Kidney epithelial cell (primary cell): ENCODE data around the gene LRRC8B. TPM values are rescaled to one million over a fixed set of nuclear protein-coding genes. Genes with fewer than 3 reads are reported as not detected.
"Not testable (repeated sequence)": the region's sequence is repeated elsewhere in the genome, so short reads cannot be mapped to it uniquely, and the experiment has no call there.

Source experiments
- DNase-seq: peaks from one replicate; pipeline ENCODE4 v3.0.0-alpha.2; 2010; ENCODE audit warnings: low read depth
- H3K27me3 ChIP-seq: 2 replicates; pipeline ENCODE4 v1.6.0; 2011; ENCODE audit warnings: low read length; ENCODE audit not compliant: control insufficient read depth, insufficient read depth
- H3K36me3 ChIP-seq: 2 replicates; pipeline ENCODE4 v1.5.1; 2011; ENCODE audit warnings: low read length; ENCODE audit not compliant: control insufficient read depth, insufficient read depth
- H3K4me3 ChIP-seq: 2 replicates; pipeline ENCODE4 v1.5.1; 2011; ENCODE audit warnings: low read depth, mild to moderate bottlenecking, control low read depth, low read length
- total RNA-seq: library from RNA; depleted of rRNA; stranded (reverse); fragments of >200 nt; gene quantifications from 2 replicates; pipeline ENCODE4 v1.2.3, GENCODE V29; 2015
- TF ChIP-seq, protein P1 (sequence below): IDR thresholded peaks from 2 replicates; pipeline ENCODE4 v1.5.1; 2011; ENCODE audit warnings: mild to moderate bottlenecking, moderate library complexity, low read length, control low read depth, inconsistent platforms; ENCODE audit not compliant: insufficient read depth, poor library complexity, severe bottlenecking

LRRC8B gene
- total RNA-seq, 1 donor from 2014 or later = 8.9 TPM

DNA sequence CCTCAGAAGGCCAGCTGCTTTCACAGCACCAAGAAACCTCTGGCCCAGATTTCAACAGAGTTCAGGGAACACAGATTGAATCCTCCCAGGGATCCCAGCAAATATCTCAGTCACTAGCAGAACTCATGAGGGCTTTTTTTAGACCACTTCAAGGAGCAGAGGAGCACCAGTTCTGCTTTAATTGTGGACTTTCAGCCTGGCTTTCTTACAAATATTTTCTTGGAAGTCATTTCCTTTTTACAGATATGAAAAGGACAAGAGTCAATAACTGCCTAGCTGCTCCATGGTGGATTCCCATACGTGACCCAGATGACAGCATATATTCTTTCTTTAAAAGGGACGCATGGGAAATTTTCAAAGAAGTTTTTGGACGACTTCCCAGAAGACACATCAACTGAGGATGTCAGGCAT is 6.4 kb upstream of the LRRC8B start:
- TF ChIP-seq, protein P1, sequence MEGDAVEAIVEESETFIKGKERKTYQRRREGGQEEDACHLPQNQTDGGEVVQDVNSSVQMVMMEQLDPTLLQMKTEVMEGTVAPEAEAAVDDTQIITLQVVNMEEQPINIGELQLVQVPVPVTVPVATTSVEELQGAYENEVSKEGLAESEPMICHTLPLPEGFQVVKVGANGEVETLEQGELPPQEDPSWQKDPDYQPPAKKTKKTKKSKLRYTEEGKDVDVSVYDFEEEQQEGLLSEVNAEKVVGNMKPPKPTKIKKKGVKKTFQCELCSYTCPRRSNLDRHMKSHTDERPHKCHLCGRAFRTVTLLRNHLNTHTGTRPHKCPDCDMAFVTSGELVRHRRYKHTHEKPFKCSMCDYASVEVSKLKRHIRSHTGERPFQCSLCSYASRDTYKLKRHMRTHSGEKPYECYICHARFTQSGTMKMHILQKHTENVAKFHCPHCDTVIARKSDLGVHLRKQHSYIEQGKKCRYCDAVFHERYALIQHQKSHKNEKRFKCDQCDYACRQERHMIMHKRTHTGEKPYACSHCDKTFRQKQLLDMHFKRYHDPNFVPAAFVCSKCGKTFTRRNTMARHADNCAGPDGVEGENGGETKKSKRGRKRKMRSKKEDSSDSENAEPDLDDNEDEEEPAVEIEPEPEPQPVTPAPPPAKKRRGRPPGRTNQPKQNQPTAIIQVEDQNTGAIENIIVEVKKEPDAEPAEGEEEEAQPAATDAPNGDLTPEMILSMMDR = no peak
- no peaks in the 10 kb centered on the region for H3K36me3 ChIP-seq
- DNase-seq = no peak
- no peak overlapping the region for H3K4me3 ChIP-seq
- no peaks in the 10 kb centered on the region for H3K27me3 ChIP-seq

DNA sequence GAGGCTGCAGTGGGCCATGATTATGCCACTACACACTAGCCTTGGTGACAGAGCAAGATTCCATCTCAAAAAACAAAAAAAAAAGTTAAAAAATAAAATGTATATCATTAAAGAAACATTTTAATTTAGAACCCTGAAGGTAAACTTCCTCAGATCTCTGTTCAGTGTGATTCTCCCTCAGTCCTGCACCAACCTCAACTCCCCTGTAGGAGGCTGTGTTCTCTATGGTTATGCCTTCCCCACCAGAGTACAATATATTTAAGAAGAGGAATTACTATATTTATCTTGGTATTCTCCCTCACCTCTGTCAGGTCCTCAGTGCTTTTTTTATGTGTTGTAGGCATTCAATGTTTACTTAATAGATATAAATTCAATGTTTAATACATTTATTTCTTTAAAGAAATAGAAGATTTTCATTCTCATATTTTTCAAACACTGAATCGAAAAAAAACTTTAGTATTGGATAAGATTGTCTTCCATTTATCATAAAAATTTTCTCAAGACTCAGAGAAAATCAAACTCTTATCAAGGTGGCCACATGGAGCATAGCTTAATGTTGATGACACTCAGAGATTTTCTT is 4.8 kb upstream of the LRRC8B start:
- H3K36me3 ChIP-seq = no peaks in the 10 kb centered on the region
- TF ChIP-seq, protein P1 = peak; percentile 60
- H3K27me3 ChIP-seq = no peaks in the 10 kb centered on the region
- no peak for DNase-seq
- no peak overlapping the region for H3K4me3 ChIP-seq

DNA sequence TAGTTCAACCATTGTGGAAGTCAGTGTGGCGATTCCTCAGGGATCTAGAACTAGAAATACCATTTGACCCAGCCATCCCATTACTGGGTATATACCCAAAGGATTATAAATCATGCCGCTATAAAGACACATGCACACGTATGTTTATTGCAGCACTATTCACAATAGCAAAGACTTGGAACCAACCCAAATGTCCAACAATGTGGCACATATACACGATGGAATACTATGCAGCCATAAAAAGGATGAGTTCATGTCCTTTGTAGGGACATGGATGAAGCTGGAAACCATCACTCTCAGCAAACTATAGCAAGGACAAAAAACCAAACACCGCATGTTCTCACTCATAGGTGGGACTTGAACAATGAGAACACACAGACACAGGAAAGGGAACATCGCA is 2.7 kb upstream of the LRRC8B start:
- H3K4me3 ChIP-seq, DNase-seq, H3K27me3 ChIP-seq: not testable (repeated sequence)

DNA sequence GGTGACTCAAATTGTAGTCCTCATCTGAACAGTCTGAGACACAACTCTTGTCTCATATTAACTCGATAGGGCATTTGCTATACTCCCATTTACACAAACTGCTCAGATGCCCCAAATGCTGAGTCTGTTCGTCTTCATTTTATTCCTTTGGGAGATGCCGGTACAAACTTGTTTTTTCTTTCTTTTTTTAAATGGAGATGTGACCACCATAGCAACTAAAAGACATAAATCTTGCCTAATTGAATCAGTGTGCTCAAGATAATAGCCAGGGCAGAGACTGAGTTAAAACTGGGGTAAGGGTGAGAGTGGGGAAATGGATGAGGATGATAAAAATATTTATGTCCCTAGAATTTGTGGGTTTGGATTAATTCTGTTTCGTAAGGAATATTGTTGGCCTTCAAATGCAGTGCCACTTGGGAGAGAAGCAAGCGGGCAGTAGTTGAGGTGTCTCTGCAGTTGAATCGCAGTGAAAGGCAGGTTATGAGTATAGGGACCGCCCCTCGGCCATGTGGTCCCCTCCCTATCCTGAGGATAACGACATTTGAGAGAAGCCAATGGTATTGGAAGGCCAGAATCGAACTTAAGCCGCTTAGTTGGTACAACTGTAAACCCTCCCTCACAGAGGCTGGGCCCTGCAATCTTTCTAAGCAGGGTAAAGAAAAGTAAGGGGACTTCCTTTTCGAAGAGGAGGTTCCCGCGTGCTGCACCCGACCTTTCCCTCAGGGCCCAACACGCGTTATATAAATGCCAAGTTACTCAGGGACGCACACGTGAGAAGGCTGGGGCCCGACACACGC is 859 bp upstream of the LRRC8B start:
- TF ChIP-seq, protein P1 = no peak
- H3K27me3 ChIP-seq = no peaks in the 10 kb centered on the region
- no peaks in the 10 kb centered on the region for H3K36me3 ChIP-seq
- peak overlapping the region; percentile 95 for H3K4me3 ChIP-seq
- no peak for DNase-seq

More for the DNA sequence above, 2.7 kb upstream of the LRRC8B start:
- not testable (repeated sequence) for H3K36me3 ChIP-seq

DNA sequence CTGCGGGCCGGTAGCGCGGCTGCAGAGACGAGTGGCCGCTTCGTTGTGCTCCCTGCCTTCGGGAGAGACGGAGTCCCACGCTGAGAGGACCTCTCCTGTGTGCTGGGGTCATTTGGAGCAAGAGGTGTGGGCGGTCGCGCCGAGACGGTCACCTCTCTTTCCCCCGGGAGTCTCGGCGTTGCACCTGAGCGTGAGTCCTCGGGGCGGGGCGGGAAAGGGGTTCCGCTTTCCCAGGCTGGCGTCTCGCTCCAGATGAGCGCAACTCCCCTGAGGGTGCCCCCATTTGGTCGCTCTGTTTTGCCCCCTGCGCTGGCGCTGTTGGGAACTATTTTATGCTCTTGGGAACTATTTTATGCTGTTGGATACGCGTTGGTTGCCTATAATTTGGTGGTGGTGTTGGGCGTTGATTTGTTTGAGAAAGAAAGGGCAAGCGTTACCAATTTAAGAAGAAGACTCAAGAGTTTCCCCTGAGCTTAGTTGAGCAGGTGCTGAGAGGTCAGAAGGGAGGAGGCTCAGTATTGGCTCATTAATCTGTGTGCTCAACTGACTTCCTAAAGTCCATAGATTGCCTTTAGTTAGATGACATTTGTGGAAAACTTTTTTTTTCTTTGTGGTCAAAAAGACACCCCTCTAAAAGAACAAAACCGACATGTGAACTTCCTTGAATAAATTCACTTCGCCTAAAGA is 683 bp downstream of the LRRC8B start:
- no peak for DNase-seq
- Histone ChIP-seq H3K27me3 (no peaks in the 10 kb centered on the region), H3K4me3 (peak overlapping the region; percentile 95), H3K36me3 (no peaks in the 10 kb centered on the region)
- TF ChIP-seq, protein P1 = peak; percentile 10

DNA sequence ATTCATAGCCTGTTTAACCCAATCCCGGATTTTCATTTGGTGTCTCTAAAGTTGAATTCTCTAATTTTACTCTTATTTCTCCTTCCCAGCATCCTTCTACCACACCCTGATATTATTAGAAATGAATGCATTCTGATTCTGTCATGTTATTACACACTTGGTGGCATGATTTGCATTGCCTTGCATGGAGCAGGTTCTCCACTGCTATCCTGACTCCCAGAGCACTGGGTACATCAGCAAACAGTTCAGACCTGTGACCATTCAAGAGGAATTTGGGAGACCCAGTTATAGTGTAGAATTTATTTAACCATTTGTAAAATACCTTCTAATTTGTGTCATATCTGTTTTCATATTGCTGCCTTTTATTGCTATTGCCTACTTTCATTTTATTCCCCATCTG is 2.6 kb downstream of the LRRC8B start:
- H3K36me3 ChIP-seq = no peaks in the 10 kb centered on the region
- no peaks in the 10 kb centered on the region for H3K27me3 ChIP-seq
- no peak for DNase-seq
- TF ChIP-seq, protein P1 = no peak
- H3K4me3 ChIP-seq = no peak overlapping the region
